Activated CD4-positive, alpha-beta T cell treated with anti-CD3 and anti-CD28 coated beads, Interleukin-2, amount 10 ng/mL, durations not matched to agents 24 days and 14 days (primary cell): Measurements from ENCODE around the gene FIGNL1. TPM values are rescaled to one million over a fixed set of nuclear protein-coding genes. Genes with fewer than 3 reads are reported as not detected.

Experiments
- total RNA-seq: library from RNA; stranded (reverse); gene quantifications from 2 replicates; pipeline ENCODE4 v1.2.3, GENCODE V29; 2022

FIGNL1 gene
- total RNA-seq, 1 donor from 2014 or later, result 44.7 TPM

Other genes with a start within 250 kb of the FIGNL1 start
- gene IKZF1, start 145.6 kb downstream of the FIGNL1 start, total RNA-seq, result 282 and 292 TPM in 2 replicates
- gene DDC, start 115.1 kb upstream of the FIGNL1 start, total RNA-seq, result 0.19 and 0.35 TPM in 2 replicates